H1 (cell line): ENCODE results near the gene DNAH10. TPM values are rescaled to one million over a fixed set of nuclear protein-coding genes. Genes with fewer than 3 reads are reported as not detected.

Experiments used
- KDM4A ChIP-seq: IDR thresholded peaks from one replicate; pipeline ENCODE4 v1.7.1; 2012; ENCODE audit warnings: low read depth, mild to moderate bottlenecking, moderate library complexity, low read length, inconsistent platforms; ENCODE audit not compliant: severe bottlenecking
- KDM5A ChIP-seq: fragments of 200-600 bp; IDR thresholded peaks from 2 replicates; pipeline ENCODE4 v1.7.1; 2012; ENCODE audit warnings: mild to moderate bottlenecking, low read length, inconsistent platforms, mixed read lengths
- POU5F1 ChIP-seq: IDR thresholded peaks from 2 replicates; pipeline ENCODE4 v1.6.1; 2011; ENCODE audit warnings: low read depth, mild to moderate bottlenecking, low read length, moderate library complexity
- RAD21 ChIP-seq, 2 experiments: IDR thresholded peaks in 1 of 2; conservative IDR thresholded peaks in 1 of 2; 2 replicates each; pipeline ENCODE4 v1.6.1; 2011; ENCODE audit warnings: low read depth in 2 of 2, low read length in 2 of 2, improper control_type of control experiment in 1 of 2, inconsistent platforms in 1 of 2, mild to moderate bottlenecking in 1 of 2, moderate library complexity in 1 of 2
- SP2 ChIP-seq: IDR thresholded peaks from 2 replicates; pipeline ENCODE4 v1.6.1; 2012; ENCODE audit warnings: mild to moderate bottlenecking, low read length, inconsistent platforms
- SUZ12 ChIP-seq: fragments of 200-600 bp; sonication (generic); IDR thresholded peaks from 2 replicates; pipeline ENCODE4 v1.6.1; 2012; ENCODE audit warnings: mild to moderate bottlenecking, inconsistent platforms, low read length, moderate library complexity, mixed read lengths
- ZNF274 ChIP-seq: IDR thresholded peaks from 2 replicates; pipeline ENCODE4 v1.7.0; 2012; ENCODE audit warnings: low read length, borderline replicate concordance; ENCODE audit errors: extremely low read depth
- polyA plus RNA-seq, 7 experiments: library from polyadenylated mRNA; depleted of rRNA in 3 of 7; stranded (reverse) in 5 of 7; unstranded in 2 of 7; fragments of >200 nt in 5 of 7; fragments of 200-250 nt in 2 of 7; gene quantifications; 1 replicate in 5 of 7; 2 replicates in 1 of 7; 4 replicates in 1 of 7; pipeline versions ENCODE4 v1.2.1 to v1.2.3, GENCODE V29; 2011 to 2013; ENCODE audit warnings: missing spikeins in 2 of 7, mixed read lengths in 2 of 7
- total RNA-seq: library from RNA; stranded (reverse); fragmentation: NEBNext Ultra II Directional; extraction: Animal tissue kit (Norgen Biotek cat#: 25700); gene quantifications from 2 replicates; pipeline ENCODE4 v1.2.1, GENCODE V29; 2021

DNAH10 gene
- total and polyA plus RNA-seq, 2 of the 8 experiments (the other 6 are each of a cell fraction or from before 2014, with no cell fraction given): 0.02 to 0.24 TPM

DNA sequence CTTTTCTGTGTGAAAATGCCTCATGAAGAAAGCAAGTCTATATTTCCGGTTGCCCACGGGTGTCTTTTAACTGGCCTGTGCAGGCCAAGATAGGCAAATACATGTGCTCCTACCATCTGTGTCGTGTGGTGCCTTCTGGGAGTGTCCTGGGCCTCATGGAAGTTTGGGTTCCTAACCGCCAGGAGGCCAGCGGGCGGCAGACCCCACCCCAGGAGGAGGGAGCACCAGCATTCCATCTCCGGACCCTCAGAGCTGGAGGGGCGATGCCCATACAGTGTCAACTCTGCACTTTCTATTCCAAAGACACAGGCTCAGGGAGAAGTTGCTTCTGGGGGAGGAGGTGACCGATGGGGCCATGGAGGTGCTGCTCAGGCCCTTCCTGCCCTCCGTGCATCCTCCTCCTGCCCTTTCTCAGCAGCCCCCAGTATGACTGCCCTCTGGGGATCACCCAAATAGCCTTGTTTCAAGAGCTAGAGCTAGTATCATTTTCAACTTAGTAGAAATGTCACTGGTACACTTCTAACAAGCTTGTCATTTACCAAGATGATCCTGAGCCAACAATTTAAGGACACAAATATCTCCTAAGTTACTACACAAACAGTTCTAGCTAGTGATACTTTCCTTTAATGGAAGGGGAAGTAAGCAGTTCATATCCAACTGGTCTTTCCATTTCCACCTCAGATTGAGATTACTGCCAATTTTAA is 192.7 kb downstream of the DNAH10 start (continued):
- TF ChIP-seq SP2: no peak
- no peak for TF ChIP-seq SUZ12
- no peak for TF ChIP-seq KDM4A
- no peak for TF ChIP-seq KDM5A
- TF ChIP-seq ZNF274: no peak
- no peak for TF ChIP-seq POU5F1
- TF ChIP-seq RAD21 (IDR thresholded peaks at IDR 0.05 in 1 of 2, conservative IDR thresholded peaks at IDR 0.05 in 1 of 2; ENCODE audit: low read depth in 2 of 2, low read length in 2 of 2): no peak
- TF ChIP-seq, all 59 proteins: peak for 0
